Esophagus muscularis mucosa (tissue), 4 donors: ENCODE data around the gene CWF19L2. TPM values are rescaled to one million over a fixed set of nuclear protein-coding genes. Genes with fewer than 3 reads are reported as not detected.

Experiments used
- DNase-seq: peaks from one replicate; pipeline ENCODE4 v3.0.0-alpha.2; 2017; ENCODE audit errors: extremely low spot score
- H3K27ac ChIP-seq, 4 donors: fragments of 200-600 bp; sonication (generic); replicated peaks in 1 of 4; 1 replicate in 3 of 4; 2 replicates in 1 of 4; pipeline ENCODE4 v1.5.1; 2016 to 2019; ENCODE audit warnings: mild to moderate bottlenecking in 1 of 4
- H3K27me3 ChIP-seq, 4 donors: fragments of 200-600 bp; sonication (generic); one replicate each; pipeline versions ENCODE4 v1.5.1 to v1.6.0; 2016 to 2019
- H3K36me3 ChIP-seq, 4 donors: fragments of 200-600 bp; sonication (generic); one replicate each; pipeline ENCODE4 v1.5.1; 2016 to 2019
- H3K4me1 ChIP-seq, 4 donors: fragments of 200-600 bp; sonication (generic); one replicate each; pipeline ENCODE4 v1.5.1; 2016 to 2019
- H3K4me3 ChIP-seq, 4 donors: fragments of 200-600 bp; sonication (generic); 1 replicate in 2 of 4; 2 replicates in 2 of 4; pipeline ENCODE4 v1.5.1; 2016 to 2019; ENCODE audit warnings: mild to moderate bottlenecking in 4 of 4, moderate library complexity in 1 of 4
- H3K9me3 ChIP-seq, 4 donors: fragments of 200-600 bp; sonication (generic); 1 replicate in 3 of 4; 2 replicates in 1 of 4; pipeline ENCODE4 v1.5.1; 2016 to 2019
- CTCF ChIP-seq, 3 experiments: fragments of 200-600 bp in 2 of 3; fragments of 450-650 bp in 1 of 3; sonication (generic) in 2 of 3; IDR thresholded peaks; one replicate each; pipeline ENCODE4 v1.5.1; 2017 to 2019; ENCODE audit warnings: antibody characterized with exemption in 3 of 3, mild to moderate bottlenecking in 2 of 3, moderate library complexity in 1 of 3
- EP300 ChIP-seq: sonication (generic); formaldehyde crosslinking; IDR thresholded peaks from one replicate; pipeline ENCODE4 v1.6.1; 2017; ENCODE audit warnings: antibody characterized with exemption
- POLR2A ChIP-seq: fragments of 450-650 bp; IDR thresholded peaks from one replicate; pipeline ENCODE4 v1.6.1; 2017; ENCODE audit warnings: antibody characterized with exemption, moderate library complexity, mild to moderate bottlenecking, low read depth
- POLR2AphosphoS5 ChIP-seq, 2 donors: sonication (generic); formaldehyde crosslinking; IDR thresholded peaks; one replicate each; pipeline ENCODE4 v1.6.1; 2017; ENCODE audit warnings: antibody characterized with exemption in 2 of 2
- WGBS: methylation state at CpG from one replicate; pipeline ENCODE4 v1.1.5; 2018; 5-methylcytosine and 5-hydroxymethylcytosine counted together
- intact Hi-C: fragments of 100-400 bp; cut with DNase I; formaldehyde crosslinking; loops from one replicate; pipeline ENCODE4 v1.15.1; 2023
- total RNA-seq, 4 donors: library from RNA; depleted of rRNA; stranded (reverse); fragments of >200 nt; gene quantifications; one replicate each; pipeline versions ENCODE4 v1.1.0 to v1.2.1, GENCODE V29; 2016

The CWF19L2 gene
- total RNA-seq, 4 donors from 2014 or later, result 14.4 to 34.5 (median 17.1) TPM

- no peaks in the 10 kb centered on the region for H3K9me3 ChIP-seq
- no peaks in the 10 kb centered on the region for H3K4me1 ChIP-seq
- no peaks in the 10 kb centered on the region for H3K36me3 ChIP-seq
- intact Hi-C loops, result no loop called here
- no peak for DNase-seq
- H3K27me3 ChIP-seq, result peaks cover 0 to 15% (median 0%) of the 10 kb centered on the region in 4 donors
- no peak overlapping the region for H3K27ac ChIP-seq
- TF ChIP-seq CTCF (IDR thresholded peaks at IDR 0.05) (no peak), EP300 (no peak), POLR2AphosphoS5 (IDR thresholded peaks at IDR 0.05) (no peak), POLR2A (no peak)
- no peak overlapping the region for H3K4me3 ChIP-seq
Measured at GRCh38 chr11:107478922-107479321, 21.3 kb upstream of the CWF19L2 start.

GRCh38 chr11:107477820-107478219, 20.2 kb upstream of the CWF19L2 start:
- intact Hi-C loops, result no loop called here
- WGBS, result 68% methylated on average over 3 of the region's 3 CpGs
- no peak for DNase-seq

DNA sequence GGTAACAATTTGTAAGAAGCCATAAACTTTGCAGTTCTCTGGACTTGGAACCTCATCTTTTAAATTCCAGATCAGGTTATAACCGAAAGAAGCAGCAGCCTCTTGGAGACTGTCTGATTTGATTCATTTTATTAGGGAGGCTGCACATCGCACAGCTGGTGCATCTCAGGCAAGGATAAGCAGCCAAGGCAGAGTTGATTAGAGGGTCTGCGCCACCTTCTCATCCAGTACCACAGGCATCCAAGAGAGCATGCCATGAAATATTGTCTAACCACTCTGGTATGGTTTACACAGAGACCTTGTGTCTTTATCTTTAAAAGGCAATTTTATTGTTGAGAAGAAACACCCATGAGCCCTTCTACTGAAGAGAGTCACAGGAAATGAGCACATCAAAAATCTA, 16.2 kb upstream of the CWF19L2 start:
- intact Hi-C loops, result no loop called here
- H3K27me3 ChIP-seq, result peaks cover 0 to 15% (median 0%) of the 10 kb centered on the region in 4 donors
- H3K4me3 ChIP-seq, result no peak overlapping the region
- no peaks in the 10 kb centered on the region for H3K4me1 ChIP-seq
- H3K27ac ChIP-seq, result no peak overlapping the region
- 42% methylated on average over 3 of the region's 3 CpGs for WGBS
- TF ChIP-seq CTCF (IDR thresholded peaks at IDR 0.05), result no peak
- H3K36me3 ChIP-seq, result no peaks in the 10 kb centered on the region
- DNase-seq, result no peak
- H3K9me3 ChIP-seq, result no peaks in the 10 kb centered on the region

More at GRCh38 chr11:107477820-107478219, 20.2 kb upstream of the CWF19L2 start:
- H3K27me3 ChIP-seq, result peaks cover 0 to 15% (median 0%) of the 10 kb centered on the region in 4 donors
- no peaks in the 10 kb centered on the region for H3K4me1 ChIP-seq
- H3K9me3 ChIP-seq, result no peaks in the 10 kb centered on the region
- H3K4me3 ChIP-seq, result no peak overlapping the region
- no peaks in the 10 kb centered on the region for H3K36me3 ChIP-seq
- TF ChIP-seq CTCF (IDR thresholded peaks at IDR 0.05), result no peak
- TF ChIP-seq POLR2AphosphoS5 (IDR thresholded peaks at IDR 0.05), result no peak
- TF ChIP-seq POLR2A, result no peak
- TF ChIP-seq EP300, result no peak
- no peak overlapping the region for H3K27ac ChIP-seq

GRCh38 chr11:107472966-107473365, 15.3 kb upstream of the CWF19L2 start:
- Histone ChIP-seq H3K9me3 (no peaks in the 10 kb centered on the region), H3K27ac (no peak overlapping the region), H3K4me3 (no peak overlapping the region), H3K27me3 (peaks cover 0 to 15% (median 2%) of the 10 kb centered on the region in 4 donors), H3K36me3 (no peaks in the 10 kb centered on the region), H3K4me1 (no peaks in the 10 kb centered on the region)
- no peak for DNase-seq
- TF ChIP-seq EP300 (no peak), CTCF (IDR thresholded peaks at IDR 0.05) (no peak), POLR2A (no peak), POLR2AphosphoS5 (IDR thresholded peaks at IDR 0.05) (no peak)
- intact Hi-C loops, result no loop called here
- 80% methylated on average over 1 of the region's 1 CpG for WGBS

GRCh38 chr11:107468596-107468995, 11.0 kb upstream of the CWF19L2 start:
- H3K9me3 ChIP-seq, result no peaks in the 10 kb centered on the region
- DNase-seq, result no peak
- 47% methylated on average over 3 of the region's 3 CpGs for WGBS
- intact Hi-C loops, result no loop called here
- H3K4me1 ChIP-seq, result no peaks in the 10 kb centered on the region
- no peaks in the 10 kb centered on the region for H3K36me3 ChIP-seq
- TF ChIP-seq CTCF (IDR thresholded peaks at IDR 0.05) (no peak), EP300 (no peak)
- no peak overlapping the region for H3K27ac ChIP-seq
- H3K27me3 ChIP-seq, result peaks cover 0 to 14% (median 2%) of the 10 kb centered on the region in 4 donors
- H3K4me3 ChIP-seq, result no peak overlapping the region
